GM23338 (cell line): ENCODE data around the gene RPL22. TPM values are rescaled to one million over a fixed set of nuclear protein-coding genes. Genes with fewer than 3 reads are reported as not detected.
A peak's percentile ranks its signal among the peaks of the same experiment; 100 is the strongest.

Experiments
- ATAC-seq: fragments of 200-7000 bp; cut with Tn5 transposase; 3 replicates; pipeline ENCODE4 v1.9.1; 2020
- DNase-seq: peaks from one replicate; pipeline ENCODE4 v3.0.0-alpha.2; 2015; ENCODE audit warnings: low spot score
- H2AFZ ChIP-seq: fragments of 200-600 bp; sonication (generic); 2 replicates; pipeline ENCODE4 v1.8.0; 2016; ENCODE audit warnings: antibody characterized with exemption, mild to moderate bottlenecking, moderate library complexity
- H3F3A ChIP-seq: fragments of 200-600 bp; sonication (generic); replicated peaks from 2 replicates; pipeline ENCODE4 v1.8.0; 2017; ENCODE audit warnings: antibody characterized with exemption, mixed run types, low read depth
- H3K27ac ChIP-seq: fragments of 200-600 bp; sonication (generic); 2 replicates; pipeline ENCODE4 v1.6.1; 2016; ENCODE audit warnings: low read depth
- H3K27me3 ChIP-seq: fragments of 200-600 bp; sonication (generic); 2 replicates; pipeline ENCODE4 v1.8.0; 2016; ENCODE audit warnings: mild to moderate bottlenecking, mixed run types, moderate library complexity; ENCODE audit not compliant: insufficient read depth
- H3K36me3 ChIP-seq: fragments of 200-600 bp; sonication (generic); 2 replicates; pipeline ENCODE4 v1.8.0; 2016; ENCODE audit warnings: mild to moderate bottlenecking; ENCODE audit not compliant: insufficient read depth
- H3K4me1 ChIP-seq: fragments of 200-600 bp; sonication (generic); 2 replicates; pipeline ENCODE4 v1.8.0; 2016; ENCODE audit warnings: mild to moderate bottlenecking, moderate library complexity; ENCODE audit not compliant: insufficient read depth
- H3K4me2 ChIP-seq: fragments of 200-600 bp; sonication (generic); 2 replicates; pipeline ENCODE4 v1.7.1; 2017; ENCODE audit warnings: mixed run types
- H3K4me3 ChIP-seq: fragments of 200-600 bp; sonication (generic); 2 replicates; pipeline ENCODE4 v1.6.1; 2016; ENCODE audit warnings: mixed run types
- H3K79me2 ChIP-seq: fragments of 200-600 bp; sonication (generic); replicated peaks from 2 replicates; pipeline ENCODE4 v1.8.0; 2017; ENCODE audit warnings: mild to moderate bottlenecking; ENCODE audit not compliant: insufficient read depth
- H3K9me2 ChIP-seq: fragments of 200-600 bp; sonication (generic); 2 replicates; pipeline ENCODE4 v1.8.0; 2017; ENCODE audit not compliant: insufficient read depth
- H4K20me1 ChIP-seq: fragments of 200-600 bp; sonication (generic); replicated peaks from 2 replicates; pipeline ENCODE4 v1.8.0; 2017; ENCODE audit warnings: mild to moderate bottlenecking; ENCODE audit not compliant: insufficient read depth
- H3K27ac Mint-ChIP-seq: 2 replicates; pipeline ENCODE4 v1.8.0; 2020; ENCODE audit warnings: inconsistent platforms, mild to moderate bottlenecking, moderate library complexity, mixed read lengths
- H3K27me3 Mint-ChIP-seq: 3 replicates; pipeline ENCODE4 v1.8.0; 2022; ENCODE audit warnings: low read depth, mild to moderate bottlenecking, moderate library complexity, mixed read lengths, inconsistent platforms; ENCODE audit not compliant: insufficient read depth, poor library complexity
- H3K36me3 Mint-ChIP-seq: 3 replicates; pipeline ENCODE4 v1.8.0; 2021; ENCODE audit warnings: low read depth, mild to moderate bottlenecking, inconsistent platforms, moderate library complexity, mixed read lengths
- H3K4me1 Mint-ChIP-seq: 3 replicates; pipeline ENCODE4 v1.8.0; 2020; ENCODE audit warnings: mild to moderate bottlenecking, inconsistent platforms, mixed read lengths
- H3K4me3 Mint-ChIP-seq: 3 replicates; pipeline ENCODE4 v1.8.0; 2021; ENCODE audit warnings: moderate library complexity, mild to moderate bottlenecking, inconsistent platforms, mixed read lengths
- H3K9me3 Mint-ChIP-seq: 3 replicates; pipeline ENCODE4 v1.8.0; 2020; ENCODE audit warnings: moderate library complexity, mild to moderate bottlenecking, inconsistent platforms, mixed read lengths
- CREB1 ChIP-seq: fragments of 250-450 bp; sonication (Bioruptor Pico); IDR thresholded peaks from 2 replicates; pipeline ENCODE4 v1.5.0; 2020; ENCODE audit warnings: low read depth, mild to moderate bottlenecking, moderate library complexity
- CTCF ChIP-seq, 2 experiments: fragments of 200-600 bp in 1 of 2; sonication (generic) in 1 of 2; conservative IDR thresholded peaks; 2 replicates each; pipeline versions ENCODE4 v1.5.1 to v1.6.1; 2016 to 2017; ENCODE audit warnings: antibody characterized with exemption in 2 of 2, low read depth in 2 of 2, mild to moderate bottlenecking in 2 of 2, moderate library complexity in 1 of 2
- ETS1 ChIP-seq: IDR thresholded peaks from 2 replicates; pipeline ENCODE4 v1.6.1; 2016; ENCODE audit warnings: antibody characterized with exemption
- EZH2 ChIP-seq: fragments of 200-600 bp; sonication (generic); IDR thresholded peaks from one replicate; pipeline ENCODE4 v1.8.0; 2017; ENCODE audit warnings: antibody characterized with exemption, mild to moderate bottlenecking, low read depth; ENCODE audit not compliant: unreplicated experiment
- EZH2phosphoT487 ChIP-seq: fragments of 200-600 bp; sonication (generic); IDR thresholded peaks from one replicate; pipeline ENCODE4 v1.8.1; 2018; ENCODE audit warnings: antibody characterized with exemption; ENCODE audit not compliant: unreplicated experiment
- JUNB ChIP-seq: IDR thresholded peaks from one replicate; pipeline ENCODE4 v1.6.1; 2016; ENCODE audit warnings: antibody characterized with exemption; ENCODE audit not compliant: unreplicated experiment
- NANOG ChIP-seq: IDR thresholded peaks from 2 replicates; pipeline ENCODE4 v1.6.1; 2016; ENCODE audit warnings: antibody characterized with exemption, borderline replicate concordance
- POLR2AphosphoS5 ChIP-seq: IDR thresholded peaks from 2 replicates; pipeline ENCODE4 v1.6.1; 2016; ENCODE audit warnings: antibody characterized with exemption, low read depth
- REST ChIP-seq: IDR thresholded peaks from one replicate; pipeline ENCODE4 v1.6.1; 2018; ENCODE audit warnings: antibody characterized with exemption; ENCODE audit not compliant: unreplicated experiment
- STAT1 ChIP-seq: IDR thresholded peaks from one replicate; pipeline ENCODE4 v1.6.1; 2016; ENCODE audit warnings: antibody characterized with exemption; ENCODE audit not compliant: unreplicated experiment
- ZNF114 ChIP-seq: fragments of 250-450 bp; sonication (Bioruptor Pico); IDR thresholded peaks from 2 replicates; pipeline ENCODE4 v1.5.0; 2020; ENCODE audit warnings: mild to moderate bottlenecking, moderate library complexity
- ZNF331 ChIP-seq: fragments of 250-450 bp; sonication (Bioruptor Pico); IDR thresholded peaks from 2 replicates; pipeline ENCODE4 v1.5.0; 2020; ENCODE audit warnings: low read depth, mild to moderate bottlenecking, moderate library complexity
- polyA plus RNA-seq: library from polyadenylated mRNA; unstranded; fragments of >200 nt; fragmentation: Nextera tagmentation; extraction: Ambion mirVana; gene quantifications from 2 replicates; pipeline ENCODE4 v1.2.1, GENCODE V29; 2016
- total RNA-seq: library from RNA; depleted of rRNA; stranded (reverse); fragments of >200 nt; shearing (Covaris generic); gene quantifications from 2 replicates; pipeline ENCODE4 v1.2.3, GENCODE V29; 2014
- TF ChIP-seq, protein P1 (sequence below): fragments of 250-450 bp; sonication (Bioruptor Pico); IDR thresholded peaks from 2 replicates; pipeline ENCODE4 v1.5.0; 2020; ENCODE audit warnings: mild to moderate bottlenecking, moderate library complexity

The RPL22 gene
- total and polyA plus RNA-seq, 2 experiments from 2014 or later: 145 to 818 TPM

- no peaks in the 10 kb centered on the region for H3K9me3 Mint-ChIP-seq
- Histone ChIP-seq H3K4me1 (no peaks in the 10 kb centered on the region), H4K20me1 (peaks cover 38% of the 10 kb centered on the region), H3K36me3 (peaks cover 40% of the 10 kb centered on the region), H3K9me2 (no peaks in the 10 kb centered on the region), H3K4me3 (no peak overlapping the region), H3F3A (peaks cover 12% of the 10 kb centered on the region; the same call in 1 of the 2 replicates), H3K4me2 (no peak overlapping the region), H2AFZ (no peak overlapping the region), H3K27ac (no peak overlapping the region), H3K27me3 (no peaks in the 10 kb centered on the region), H3K79me2 (peaks cover 11% of the 10 kb centered on the region)
- no peak for TF ChIP-seq JUNB
- no peak for TF ChIP-seq ZNF331 (CRISPR knock-in tag)
- TF ChIP-seq REST: no peak
- TF ChIP-seq POLR2AphosphoS5: no peak
- TF ChIP-seq ETS1: no peak
- no peak for TF ChIP-seq ZNF114
- no peak for TF ChIP-seq NANOG
- no peak for TF ChIP-seq CREB1 (CRISPR knock-in tag)
- TF ChIP-seq STAT1: no peak
- no peak; a peak in 1 of 4 replicates for TF ChIP-seq CTCF (conservative IDR thresholded peaks at IDR 0.05; ENCODE audit: low read depth in 2 of 2)
- TF ChIP-seq EZH2: no peak
- no peak for TF ChIP-seq EZH2phosphoT487
- TF ChIP-seq, protein P1, sequence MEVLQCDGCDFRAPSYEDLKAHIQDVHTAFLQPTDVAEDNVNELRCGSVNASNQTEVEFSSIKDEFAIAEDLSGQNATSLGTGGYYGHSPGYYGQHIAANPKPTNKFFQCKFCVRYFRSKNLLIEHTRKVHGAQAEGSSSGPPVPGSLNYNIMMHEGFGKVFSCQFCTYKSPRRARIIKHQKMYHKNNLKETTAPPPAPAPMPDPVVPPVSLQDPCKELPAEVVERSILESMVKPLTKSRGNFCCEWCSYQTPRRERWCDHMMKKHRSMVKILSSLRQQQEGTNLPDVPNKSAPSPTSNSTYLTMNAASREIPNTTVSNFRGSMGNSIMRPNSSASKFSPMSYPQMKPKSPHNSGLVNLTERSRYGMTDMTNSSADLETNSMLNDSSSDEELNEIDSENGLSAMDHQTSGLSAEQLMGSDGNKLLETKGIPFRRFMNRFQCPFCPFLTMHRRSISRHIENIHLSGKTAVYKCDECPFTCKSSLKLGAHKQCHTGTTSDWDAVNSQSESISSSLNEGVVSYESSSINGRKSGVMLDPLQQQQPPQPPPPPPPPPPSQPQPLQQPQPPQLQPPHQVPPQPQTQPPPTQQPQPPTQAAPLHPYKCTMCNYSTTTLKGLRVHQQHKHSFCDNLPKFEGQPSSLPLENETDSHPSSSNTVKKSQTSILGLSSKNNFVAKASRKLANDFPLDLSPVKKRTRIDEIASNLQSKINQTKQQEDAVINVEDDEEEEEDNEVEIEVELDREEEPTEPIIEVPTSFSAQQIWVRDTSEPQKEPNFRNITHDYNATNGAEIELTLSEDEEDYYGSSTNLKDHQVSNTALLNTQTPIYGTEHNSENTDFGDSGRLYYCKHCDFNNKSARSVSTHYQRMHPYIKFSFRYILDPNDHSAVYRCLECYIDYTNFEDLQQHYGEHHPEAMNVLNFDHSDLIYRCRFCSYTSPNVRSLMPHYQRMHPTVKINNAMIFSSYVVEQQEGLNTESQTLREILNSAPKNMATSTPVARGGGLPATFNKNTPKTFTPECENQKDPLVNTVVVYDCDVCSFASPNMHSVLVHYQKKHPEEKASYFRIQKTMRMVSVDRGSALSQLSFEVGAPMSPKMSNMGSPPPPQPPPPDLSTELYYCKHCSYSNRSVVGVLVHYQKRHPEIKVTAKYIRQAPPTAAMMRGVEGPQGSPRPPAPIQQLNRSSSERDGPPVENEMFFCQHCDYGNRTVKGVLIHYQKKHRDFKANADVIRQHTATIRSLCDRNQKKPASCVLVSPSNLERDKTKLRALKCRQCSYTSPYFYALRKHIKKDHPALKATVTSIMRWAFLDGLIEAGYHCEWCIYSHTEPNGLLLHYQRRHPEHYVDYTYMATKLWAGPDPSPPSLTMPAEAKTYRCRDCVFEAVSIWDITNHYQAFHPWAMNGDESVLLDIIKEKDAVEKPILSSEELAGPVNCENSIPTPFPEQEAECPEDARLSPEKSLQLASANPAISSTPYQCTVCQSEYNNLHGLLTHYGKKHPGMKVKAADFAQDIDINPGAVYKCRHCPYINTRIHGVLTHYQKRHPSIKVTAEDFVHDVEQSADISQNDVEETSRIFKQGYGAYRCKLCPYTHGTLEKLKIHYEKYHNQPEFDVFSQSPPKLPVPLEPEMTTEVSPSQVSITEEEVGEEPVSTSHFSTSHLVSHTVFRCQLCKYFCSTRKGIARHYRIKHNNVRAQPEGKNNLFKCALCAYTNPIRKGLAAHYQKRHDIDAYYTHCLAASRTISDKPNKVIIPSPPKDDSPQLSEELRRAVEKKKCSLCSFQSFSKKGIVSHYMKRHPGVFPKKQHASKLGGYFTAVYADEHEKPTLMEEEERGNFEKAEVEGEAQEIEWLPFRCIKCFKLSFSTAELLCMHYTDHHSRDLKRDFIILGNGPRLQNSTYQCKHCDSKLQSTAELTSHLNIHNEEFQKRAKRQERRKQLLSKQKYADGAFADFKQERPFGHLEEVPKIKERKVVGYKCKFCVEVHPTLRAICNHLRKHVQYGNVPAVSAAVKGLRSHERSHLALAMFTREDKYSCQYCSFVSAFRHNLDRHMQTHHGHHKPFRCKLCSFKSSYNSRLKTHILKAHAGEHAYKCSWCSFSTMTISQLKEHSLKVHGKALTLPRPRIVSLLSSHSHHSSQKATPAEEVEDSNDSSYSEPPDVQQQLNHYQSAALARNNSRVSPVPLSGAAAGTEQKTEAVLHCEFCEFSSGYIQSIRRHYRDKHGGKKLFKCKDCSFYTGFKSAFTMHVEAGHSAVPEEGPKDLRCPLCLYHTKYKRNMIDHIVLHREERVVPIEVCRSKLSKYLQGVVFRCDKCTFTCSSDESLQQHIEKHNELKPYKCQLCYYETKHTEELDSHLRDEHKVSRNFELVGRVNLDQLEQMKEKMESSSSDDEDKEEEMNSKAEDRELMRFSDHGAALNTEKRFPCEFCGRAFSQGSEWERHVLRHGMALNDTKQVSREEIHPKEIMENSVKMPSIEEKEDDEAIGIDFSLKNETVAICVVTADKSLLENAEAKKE (CRISPR knock-in tag): no peak
- H3K4me1 Mint-ChIP-seq: no peaks in the 10 kb centered on the region; the same call in 2 of the 3 replicates
- peaks cover 75% of the 10 kb centered on the region for H3K36me3 Mint-ChIP-seq
- DNase-seq: peak; percentile 11
- H3K27ac Mint-ChIP-seq: no peak overlapping the region
- no peak overlapping the region for H3K4me3 Mint-ChIP-seq
- peaks cover 16% of the 10 kb centered on the region for H3K27me3 Mint-ChIP-seq
- no peak for ATAC-seq
Observed at GRCh38 chr1:6224718-6225117, 25.3 kb upstream of the RPL22 start.
